NCI-H82 (cell line): Measurements from ENCODE around the gene INPPL1.
A peak's percentile ranks its signal among the peaks of the same experiment; 100 is the strongest.

ENCODE experiments used
- DNase-seq: peaks from one replicate; lab custom pipeline; 2025; lab: John Stamatoyannopoulos, UW

The INPPL1 gene

GRCh38 chr11:72231396-72232259 is 7.1 kb downstream of the INPPL1 start:
- no peak for DNase-seq

GRCh38 chr11:72232260-72233055 is 7.9 kb downstream of the INPPL1 start:
- no peak for DNase-seq

- no peak for DNase-seq
Measured at GRCh38 chr11:72233056-72233772, 8.6 kb downstream of the INPPL1 start.

- no peak for DNase-seq
Measured at GRCh38 chr11:72233773-72234513, 9.4 kb downstream of the INPPL1 start.

GRCh38 chr11:72234514-72234830 is 9.9 kb downstream of the INPPL1 start:
- DNase-seq, result no peak

- DNase-seq, result no peak
Measured at GRCh38 chr11:72234920-72235319, 10.4 kb downstream of the INPPL1 start.

- no peak for DNase-seq
Measured at GRCh38 chr11:72235351-72236057, 10.9 kb downstream of the INPPL1 start.

GRCh38 chr11:72236083-72236697 is 11.6 kb downstream of the INPPL1 start:
- no peak for DNase-seq

- DNase-seq, result no peak
Measured at GRCh38 chr11:72236774-72237111, 12.2 kb downstream of the INPPL1 start.

GRCh38 chr11:72237112-72237931 is 12.8 kb downstream of the INPPL1 start:
- DNase-seq, result no peak

GRCh38 chr11:72238040-72238450 is 13.5 kb downstream of the INPPL1 start:
- DNase-seq, result peak; percentile 61

- no peak for DNase-seq
Measured at GRCh38 chr11:72238492-72239312, 14.1 kb downstream of the INPPL1 start.

- DNase-seq, result no peak
Measured at GRCh38 chr11:72239313-72239848, 14.8 kb downstream of the INPPL1 start.

- no peak for DNase-seq
Measured at GRCh38 chr11:72239849-72240460, 15.4 kb downstream of the INPPL1 start.

GRCh38 chr11:72240461-72241290 is 16.1 kb downstream of the INPPL1 start:
- DNase-seq, result no peak

GRCh38 chr11:72241291-72241781 is 16.8 kb downstream of the INPPL1 start:
- DNase-seq, result no peak

- DNase-seq, result no peak
Measured at GRCh38 chr11:72242141-72242540, 17.6 kb downstream of the INPPL1 start.
